H1 (cell line): Measurements from ENCODE around the gene MTTP. TPM values are rescaled to one million over a fixed set of nuclear protein-coding genes. Genes with fewer than 3 reads are reported as not detected.

Experiments used
- CTCF ChIA-PET: fragments of 300-600 bp; sonication (Branson Sonifier 250); formaldehyde crosslinking; loops from one replicate; lab custom pipeline; 2021; ENCODE audit not compliant: partially characterized antibody; lab: Charles Lee
- POLR2A ChIA-PET: fragments of 300-600 bp; sonication (Branson Sonifier 250); formaldehyde crosslinking; loops from one replicate; lab custom pipeline; 2021; ENCODE audit warnings: inconsistent platforms; ENCODE audit not compliant: partially characterized antibody; lab: Charles Lee
- DNase-seq, 2 experiments: peaks; one replicate each; pipeline versions ENCODE4 v3.0.0 to v3.0.0-alpha.2; 2010 to 2022; ENCODE audit warnings: low spot score in 2 of 2, low read depth in 1 of 2, mixed read lengths in 1 of 2
- FAIRE-seq: peaks from 2 replicates; lab custom pipeline; 2011; peaks lifted over from hg19 to GRCh38; lab: Jason Lieb, UNC
- H2AFZ ChIP-seq: 2 replicates; pipeline ENCODE4 v1.8.1; 2012; ENCODE audit warnings: low read length, inconsistent platforms
- H2AK5ac ChIP-seq: 2 replicates; pipeline ENCODE4 v1.6.1; 2013; ENCODE audit warnings: low read depth, low read length
- H2BK120ac ChIP-seq: replicated peaks from 2 replicates; pipeline ENCODE3; 2013; ENCODE audit warnings: low read depth, low read length, inconsistent platforms
- H2BK12ac ChIP-seq: 2 replicates; pipeline ENCODE4 v1.6.1; 2013; ENCODE audit warnings: low read depth, low read length
- H2BK15ac ChIP-seq: 2 replicates; pipeline ENCODE4 v1.6.1; 2013; ENCODE audit warnings: low read length
- H2BK20ac ChIP-seq: 2 replicates; pipeline ENCODE4 v1.6.1; 2013; ENCODE audit warnings: low read length
- H2BK5ac ChIP-seq: 2 replicates; pipeline ENCODE4 v1.6.1; 2013; ENCODE audit warnings: low read depth, low read length
- H3K14ac ChIP-seq: 2 replicates; pipeline ENCODE4 v1.6.1; 2013; ENCODE audit warnings: inconsistent platforms; ENCODE audit not compliant: insufficient read length
- H3K18ac ChIP-seq: 2 replicates; pipeline ENCODE4 v1.6.1; 2013; ENCODE audit warnings: low read length; ENCODE audit errors: extremely low read depth
- H3K23ac ChIP-seq: 2 replicates; pipeline ENCODE4 v1.6.1; 2013; ENCODE audit warnings: inconsistent platforms; ENCODE audit not compliant: insufficient read length
- H3K23me2 ChIP-seq: 2 replicates; pipeline ENCODE4 v1.6.1; 2013; ENCODE audit warnings: low read depth, low read length
- H3K27ac ChIP-seq: 2 replicates; pipeline ENCODE4 v1.6.1; 2011; ENCODE audit warnings: low read depth, low read length, inconsistent platforms
- H3K27me3 ChIP-seq, 4 experiments: replicated peaks in 1 of 4; 1 replicate in 1 of 4; 2 replicates in 3 of 4; pipeline versions ENCODE4 v1.6.1 to v1.8.1; 2011 to 2013; ENCODE audit warnings: low read length in 3 of 4, mild to moderate bottlenecking in 3 of 4, inconsistent platforms in 2 of 4, mixed read lengths in 2 of 4, moderate library complexity in 1 of 4; ENCODE audit not compliant: control insufficient read depth in 3 of 4, insufficient read depth in 3 of 4; ENCODE audit errors: extremely low read depth in 1 of 4
- H3K36me3 ChIP-seq, 4 experiments: 2 replicates each; pipeline versions ENCODE4 v1.6.1 to v1.8.1; 2011 to 2013; ENCODE audit warnings: mild to moderate bottlenecking in 4 of 4, low read length in 3 of 4, moderate library complexity in 2 of 4, control low read depth in 1 of 4, inconsistent platforms in 1 of 4; ENCODE audit not compliant: insufficient read depth in 4 of 4, control insufficient read depth in 2 of 4
- H3K4ac ChIP-seq: replicated peaks from 2 replicates; pipeline ENCODE3; 2013; ENCODE audit warnings: low read length, low read depth, mixed read lengths, inconsistent platforms; ENCODE audit not compliant: insufficient read length
- H3K4me1 ChIP-seq, 4 experiments: replicated peaks in 1 of 4; 1 replicate in 1 of 4; 2 replicates in 3 of 4; pipeline versions ENCODE4 v1.6.1 to v1.8.1; 2011 to 2013; ENCODE audit warnings: low read length in 3 of 4, inconsistent platforms in 2 of 4, mixed read lengths in 1 of 4; ENCODE audit not compliant: insufficient read depth in 4 of 4, control insufficient read depth in 3 of 4
- H3K4me2 ChIP-seq, 2 experiments: 2 replicates each; pipeline versions ENCODE4 v1.6.1 to v1.8.1; 2011 to 2013; ENCODE audit warnings: low read depth in 2 of 2, low read length in 2 of 2, control low read depth in 1 of 2, inconsistent platforms in 1 of 2, mild to moderate bottlenecking in 1 of 2; ENCODE audit not compliant: insufficient read depth in 1 of 2
- H3K4me3 ChIP-seq, 4 experiments: fragments of 200-600, 300-600 bp in 1 of 4; sonication (generic), shearing (Covaris generic), sonication (Bioruptor Twin) in 1 of 4; 2 replicates each; pipeline versions ENCODE4 v1.5.1 to v1.8.1; 2011 to 2016; ENCODE audit warnings: low read length in 4 of 4, low read depth in 3 of 4, control low read depth in 2 of 4, inconsistent platforms in 2 of 4, mild to moderate bottlenecking in 2 of 4, mixed read lengths in 1 of 4, moderate library complexity in 1 of 4; ENCODE audit not compliant: insufficient read depth in 2 of 4; ENCODE audit errors: extremely low read depth in 1 of 4
- H3K56ac ChIP-seq: replicated peaks from 2 replicates; pipeline ENCODE3; 2013; ENCODE audit warnings: low read depth, mild to moderate bottlenecking, mixed read lengths, low read length, inconsistent platforms; ENCODE audit not compliant: insufficient read length
- H3K79me1 ChIP-seq: 2 replicates; pipeline ENCODE4 v1.6.1; 2013; ENCODE audit warnings: low read depth, low read length, control low read depth
- H3K79me2 ChIP-seq, 2 experiments: 2 replicates each; pipeline versions ENCODE4 v1.6.1 to v1.8.1; 2012 to 2013; ENCODE audit warnings: low read length in 2 of 2, mild to moderate bottlenecking in 2 of 2, inconsistent platforms in 1 of 2; ENCODE audit not compliant: insufficient read depth in 2 of 2, control insufficient read depth in 1 of 2
- H3K9ac ChIP-seq, 4 experiments: replicated peaks in 1 of 4; 1 replicate in 1 of 4; 2 replicates in 3 of 4; pipeline versions ENCODE4 v1.6.1 to v1.8.1; 2011 to 2013; ENCODE audit warnings: low read depth in 3 of 4, low read length in 3 of 4, control low read depth in 2 of 4, mild to moderate bottlenecking in 2 of 4, moderate library complexity in 2 of 4, inconsistent platforms in 1 of 4; ENCODE audit errors: extremely low read depth in 1 of 4
- H3K9me3 ChIP-seq, 2 experiments: 2 replicates each; pipeline versions ENCODE4 v1.6.1 to v1.8.1; 2012 to 2013; ENCODE audit warnings: mild to moderate bottlenecking in 2 of 2, moderate library complexity in 2 of 2, control low read depth in 1 of 2, inconsistent platforms in 1 of 2, low read depth in 1 of 2, low read length in 1 of 2, mixed read lengths in 1 of 2; ENCODE audit not compliant: insufficient read depth in 2 of 2
- H4K20me1 ChIP-seq, 2 experiments: replicated peaks in 1 of 2; 2 replicates each; pipeline versions ENCODE3 to v1.8.1; 2011 to 2013; ENCODE audit warnings: inconsistent platforms in 2 of 2, low read length in 2 of 2, mild to moderate bottlenecking in 1 of 2; ENCODE audit not compliant: insufficient read depth in 2 of 2, control insufficient read depth in 1 of 2
- H4K5ac ChIP-seq: 2 replicates; pipeline ENCODE4 v1.6.1; 2013; ENCODE audit warnings: low read length, low read depth, mixed read lengths, inconsistent platforms; ENCODE audit not compliant: insufficient read length
- H4K8ac ChIP-seq: 2 replicates; pipeline ENCODE4 v1.8.0; 2013; ENCODE audit warnings: mild to moderate bottlenecking, moderate library complexity, low read length, inconsistent platforms; ENCODE audit not compliant: insufficient read depth; ENCODE audit errors: extremely low read depth
- H4K91ac ChIP-seq: replicated peaks from 2 replicates; pipeline ENCODE3; 2013; ENCODE audit warnings: low read length, mixed read lengths, inconsistent platforms; ENCODE audit not compliant: insufficient read length
- CEBPB ChIP-seq: IDR thresholded peaks from 2 replicates; pipeline ENCODE4 v1.6.1; 2012; ENCODE audit warnings: low read depth, low read length
- SP4 ChIP-seq: IDR thresholded peaks from 2 replicates; pipeline ENCODE4 v1.6.1; 2012; ENCODE audit warnings: low read length, inconsistent platforms
- WGBS, 2 experiments: shearing (Covaris generic) in 1 of 2; methylation state at CpG; one replicate each; pipeline versions ENCODE4 v1.1.6 to v1.1.7; 2013 to 2015; ENCODE audit warnings: low lambda C conversion rate in 2 of 2, mixed read lengths in 2 of 2, inconsistent platforms in 1 of 2, low coverage in 1 of 2, missing lambda C conversion rate in 1 of 2; ENCODE audit not compliant: insufficient replicate concordance in 2 of 2, insufficient coverage in 1 of 2, insufficient read length in 1 of 2; ENCODE audit errors: extremely low coverage in 1 of 2, missing lambda C conversion rate in 1 of 2; 5-methylcytosine and 5-hydroxymethylcytosine counted together
- polyA plus RNA-seq, 7 experiments: library from polyadenylated mRNA; depleted of rRNA in 3 of 7; stranded (reverse) in 5 of 7; unstranded in 2 of 7; fragments of >200 nt in 5 of 7; fragments of 200-250 nt in 2 of 7; gene quantifications; 1 replicate in 5 of 7; 2 replicates in 1 of 7; 4 replicates in 1 of 7; pipeline versions ENCODE4 v1.2.1 to v1.2.3, GENCODE V29; 2011 to 2013; ENCODE audit warnings: missing spikeins in 2 of 7, mixed read lengths in 2 of 7
- total RNA-seq: library from RNA; stranded (reverse); fragmentation: NEBNext Ultra II Directional; extraction: Animal tissue kit (Norgen Biotek cat#: 25700); gene quantifications from 2 replicates; pipeline ENCODE4 v1.2.1, GENCODE V29; 2021

Gene MTTP
- total and polyA plus RNA-seq, 2 of the 8 experiments (the other 6 are each of a cell fraction or from before 2014, with no cell fraction given), result 0.12 to 0.26 TPM

- Histone ChIP-seq H3K4me3 (no peak overlapping the region), H3K4me1 (no peaks in the 10 kb centered on the region), H2BK20ac (no peak overlapping the region), H3K9ac (no peak overlapping the region; a peak in 1 of 7 replicates), H2AK5ac (no peak overlapping the region), H3K23ac (no peak overlapping the region), H3K23me2 (no peaks in the 10 kb centered on the region), H4K91ac (no peak overlapping the region), H3K79me2 (no peaks in the 10 kb centered on the region), H3K56ac (no peak overlapping the region), H2BK12ac (no peak overlapping the region), H3K27ac (no peak overlapping the region), H4K5ac (no peak overlapping the region), H3K9me3 (no peaks in the 10 kb centered on the region), H3K27me3 (no peaks in the 10 kb centered on the region), H2BK120ac (no peak overlapping the region), H3K79me1 (no peaks in the 10 kb centered on the region), H4K8ac (no peak overlapping the region), H3K4me2 (no peak overlapping the region), H2BK15ac (no peak overlapping the region), H3K18ac (no peak overlapping the region), H2AFZ (no peak overlapping the region), H3K4ac (no peak overlapping the region), H2BK5ac (no peak overlapping the region), H4K20me1 (no peaks in the 10 kb centered on the region), H3K14ac (no peak overlapping the region), H3K36me3 (no peaks in the 10 kb centered on the region)
- TF ChIP-seq SP4 (no peak), CEBPB (peak; percentile 3; the same call in 1 of the 2 replicates)
- ChIA-PET CTCF (no interaction called here), POLR2A (interaction anchor here (0.7 kb wide), 1 partner anchor 1304 kb away, joined by 3 read pairs; no protein-coding TSS in a partner anchor)
- FAIRE-seq, result no peak
- DNase-seq, result no peak
- 89% methylated on average over 5 of the region's 5 CpGs; no CpG with 5 or more reads in 1 of the 2 experiments for WGBS, 2 experiments
These were observed 36.1 kb downstream of the MTTP start for GRCh38 chr4:99610605-99611175.
